GM21360 (cell line): Measurements from ENCODE around the gene MORC3.

Experiments
- ATAC-seq: cut with Tn5 transposase; IDR thresholded peaks from one replicate; pipeline ENCODE4 v1.9.1; 2021; ENCODE audit warnings: mild to moderate bottlenecking, moderate library complexity; ENCODE audit not compliant: unreplicated experiment

MORC3 gene

GRCh38 chr21:36422279-36423098, 102.5 kb downstream of the MORC3 start:
- no peak for ATAC-seq

DNA sequence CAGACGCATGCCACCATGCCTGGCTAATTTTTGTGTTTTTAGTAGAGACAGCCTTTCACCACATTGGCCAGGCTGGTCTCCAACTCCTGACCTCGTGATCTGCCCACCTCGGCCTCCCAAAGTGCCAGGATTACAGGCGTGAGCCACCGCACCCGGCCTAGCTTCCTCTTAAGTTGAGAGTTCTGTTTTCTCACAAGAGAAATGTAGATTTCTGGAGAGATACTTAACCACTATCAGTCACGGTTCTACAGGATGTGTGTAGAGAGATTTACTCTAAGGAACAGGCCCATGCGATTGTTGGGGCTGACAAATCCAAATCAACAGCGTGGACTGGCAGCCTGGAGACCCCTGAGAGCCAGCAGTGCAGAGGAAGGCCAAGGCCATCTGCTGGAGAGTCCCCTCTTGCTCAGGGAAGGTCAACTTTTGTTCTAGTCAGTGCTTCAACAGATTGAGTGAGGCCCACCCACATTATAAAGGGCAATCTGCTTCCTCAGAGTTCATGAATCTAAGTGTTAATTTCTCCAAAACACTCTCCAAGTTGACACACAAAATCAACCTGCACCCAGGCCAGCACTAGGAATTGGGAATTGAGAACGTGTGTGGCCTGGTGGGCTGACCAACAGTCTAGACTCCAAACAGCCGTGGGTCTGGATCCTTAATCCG, 103.9 kb downstream of the MORC3 start:
- no peak for ATAC-seq

DNA sequence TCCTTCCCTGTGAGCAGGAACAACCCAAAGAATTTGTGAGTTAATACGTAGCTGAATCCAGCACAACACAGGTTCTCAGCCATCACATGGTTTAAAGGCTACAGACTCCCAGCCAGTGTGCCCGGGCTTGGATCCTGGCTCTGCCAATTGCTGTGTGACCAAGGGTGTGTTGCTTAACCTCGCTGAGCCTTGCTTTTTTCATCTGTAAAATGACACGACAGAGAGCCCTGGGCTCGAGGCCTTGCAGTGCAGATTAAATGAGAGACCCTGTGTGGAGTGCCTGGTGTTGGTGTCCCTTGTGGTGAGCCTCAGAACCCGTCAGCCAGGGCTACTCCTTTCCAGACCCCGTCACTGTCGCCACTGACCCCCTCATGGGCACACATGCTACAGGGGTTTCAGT, 104.6 kb downstream of the MORC3 start:
- ATAC-seq, result no peak

DNA sequence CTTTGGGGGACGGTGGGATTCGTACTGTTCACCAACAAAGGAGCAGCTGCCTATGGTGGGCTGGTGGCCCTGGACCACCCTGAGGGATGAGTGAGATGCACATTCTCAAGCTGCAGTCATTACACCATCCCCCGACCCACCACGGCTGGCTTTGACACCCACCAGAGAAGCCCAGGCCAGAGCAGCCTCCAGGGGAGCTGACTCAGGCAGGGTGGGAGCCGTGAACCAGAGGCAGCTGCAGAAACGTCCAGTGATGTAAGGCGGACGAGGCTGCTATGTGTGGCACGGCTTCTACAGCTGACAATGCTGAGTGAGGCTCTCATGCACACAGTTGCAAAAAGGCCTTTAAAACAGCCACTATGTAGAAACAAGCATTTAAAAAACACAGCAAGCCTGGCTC, 105.3 kb downstream of the MORC3 start:
- no peak for ATAC-seq
